ENCODE results near the gene CYP4B1. TPM values are rescaled to one million over a fixed set of nuclear protein-coding genes. Genes with fewer than 3 reads are reported as not detected.

CYP4B1 gene
- total and polyA plus RNA-seq, 4 experiments from 2014 or later, result 1.4 to 2.5 TPM; not detected in 2

GRCh38 chr1:46757956-46758528, 40.8 kb upstream of the CYP4B1 start:
- Mint-ChIP-seq H3K4me1 (no peaks in the 10 kb centered on the region), H3K9me3 (peaks cover 0 to 6% (median 2%) of the 10 kb centered on the region in 8 donors), H3K27ac (no peak overlapping the region), H3K27me3 (peaks cover 23 to 35% of the 10 kb centered on the region in 2 donors), H3K4me3 (no peak overlapping the region), H3K36me3 (no peaks in the 10 kb centered on the region)
- no peaks in the 10 kb centered on the region for H3K36me3 ChIP-seq (ENCODE audit: insufficient read depth, low read length)
- POLR2A ChIA-PET (ENCODE audit: partially characterized antibody), result no interaction called here
- no peak overlapping the region for H3K4me3 ChIP-seq (ENCODE audit: low read length in 2 of 2)
- H3K27me3 ChIP-seq (ENCODE audit: insufficient read depth, low read length), result peaks cover 4% of the 10 kb centered on the region
- no peaks in the 10 kb centered on the region for H3K4me1 ChIP-seq (ENCODE audit: insufficient read depth, low read length)
- H3K9me3 ChIP-seq (ENCODE audit: control insufficient read depth in 1 of 2, low read length in 2 of 2), result no peaks in the 10 kb centered on the region
- CTCF ChIA-PET (ENCODE audit: partially characterized antibody), result no interaction called here
- no peak for DNase-seq
- intact Hi-C loops (cut with micrococcal nuclease), result no loop called here
- no peak overlapping the region for H3K27ac ChIP-seq (ENCODE audit: low read depth, low read length)

- no peak for DNase-seq
- Histone ChIP-seq H3K9me3 (ENCODE audit: control insufficient read depth in 1 of 2, low read length in 2 of 2) (no peaks in the 10 kb centered on the region), H3K4me1 (ENCODE audit: insufficient read depth, low read length) (no peaks in the 10 kb centered on the region), H3K27me3 (ENCODE audit: insufficient read depth, low read length) (peaks cover 4% of the 10 kb centered on the region), H3K36me3 (ENCODE audit: insufficient read depth, low read length) (no peaks in the 10 kb centered on the region), H3K4me3 (ENCODE audit: low read length in 2 of 2) (no peak overlapping the region), H3K27ac (ENCODE audit: low read depth, low read length) (no peak overlapping the region)
- peaks cover 0 to 9% (median 2%) of the 10 kb centered on the region in 8 donors for H3K9me3 Mint-ChIP-seq
- no peaks in the 10 kb centered on the region for H3K36me3 Mint-ChIP-seq
- H3K27ac Mint-ChIP-seq, result no peak overlapping the region
- ChIA-PET CTCF (ENCODE audit: partially characterized antibody) (no interaction called here), POLR2A (ENCODE audit: partially characterized antibody) (no interaction called here)
- intact Hi-C loops (cut with micrococcal nuclease), result no loop called here
- no peak overlapping the region for H3K4me3 Mint-ChIP-seq
- peaks cover 24 to 34% of the 10 kb centered on the region in 2 donors for H3K27me3 Mint-ChIP-seq
- no peaks in the 10 kb centered on the region for H3K4me1 Mint-ChIP-seq
Observed at GRCh38 chr1:46760558-46761166, 38.2 kb upstream of the CYP4B1 start.

GRCh38 chr1:46761740-46762139, 37.1 kb upstream of the CYP4B1 start:
- H3K27me3 Mint-ChIP-seq, result peaks cover 27 to 30% of the 10 kb centered on the region in 2 donors
- H3K27ac Mint-ChIP-seq, result no peak overlapping the region
- Histone ChIP-seq H3K27me3 (ENCODE audit: insufficient read depth, low read length) (peaks cover 4% of the 10 kb centered on the region), H3K36me3 (ENCODE audit: insufficient read depth, low read length) (no peaks in the 10 kb centered on the region), H3K9me3 (ENCODE audit: control insufficient read depth in 1 of 2, low read length in 2 of 2) (no peaks in the 10 kb centered on the region), H3K4me1 (ENCODE audit: insufficient read depth, low read length) (no peaks in the 10 kb centered on the region), H3K27ac (ENCODE audit: low read depth, low read length) (no peak overlapping the region), H3K4me3 (ENCODE audit: low read length in 2 of 2) (no peak overlapping the region)
- no peak overlapping the region for H3K4me3 Mint-ChIP-seq
- no peaks in the 10 kb centered on the region for H3K36me3 Mint-ChIP-seq
- H3K4me1 Mint-ChIP-seq, result no peaks in the 10 kb centered on the region
- DNase-seq, result no peak
- intact Hi-C loops (cut with micrococcal nuclease), result no loop called here
- peaks cover 0 to 9% (median 2%) of the 10 kb centered on the region in 8 donors for H3K9me3 Mint-ChIP-seq
- ChIA-PET POLR2A (ENCODE audit: partially characterized antibody) (no interaction called here), CTCF (ENCODE audit: partially characterized antibody) (no interaction called here)

- CTCF ChIA-PET (ENCODE audit: partially characterized antibody), result no interaction called here
- H3K27ac ChIP-seq (ENCODE audit: low read depth, low read length), result no peak overlapping the region
- Mint-ChIP-seq H3K4me3 (no peak overlapping the region), H3K36me3 (peaks cover 0 to 3% of the 10 kb centered on the region in 2 donors), H3K9me3 (peaks cover 2 to 17% (median 13%) of the 10 kb centered on the region in 8 donors), H3K27ac (no peak overlapping the region), H3K4me1 (no peaks in the 10 kb centered on the region), H3K27me3 (peaks cover 32 to 36% of the 10 kb centered on the region in 2 donors)
- H3K4me3 ChIP-seq (ENCODE audit: low read length in 2 of 2), result no peak overlapping the region
- H3K36me3 ChIP-seq (ENCODE audit: insufficient read depth, low read length), result no peaks in the 10 kb centered on the region
- H3K27me3 ChIP-seq (ENCODE audit: insufficient read depth, low read length), result no peaks in the 10 kb centered on the region
- H3K9me3 ChIP-seq (ENCODE audit: control insufficient read depth in 1 of 2, low read length in 2 of 2), result peaks cover 0 to 5% of the 10 kb centered on the region in 2 donors
- intact Hi-C loops (cut with micrococcal nuclease), result no loop called here
- H3K4me1 ChIP-seq (ENCODE audit: insufficient read depth, low read length), result no peaks in the 10 kb centered on the region
- POLR2A ChIA-PET (ENCODE audit: partially characterized antibody), result no interaction called here
- no peak for DNase-seq
Observed at GRCh38 chr1:46764402-46764801, 34.4 kb upstream of the CYP4B1 start.

- Histone ChIP-seq H3K27me3 (ENCODE audit: insufficient read depth, low read length) (no peaks in the 10 kb centered on the region), H3K27ac (ENCODE audit: low read depth, low read length) (no peak overlapping the region), H3K36me3 (ENCODE audit: insufficient read depth, low read length) (no peaks in the 10 kb centered on the region), H3K4me3 (ENCODE audit: low read length in 2 of 2) (no peak overlapping the region), H3K9me3 (ENCODE audit: control insufficient read depth in 1 of 2, low read length in 2 of 2) (peaks cover 0 to 20% of the 10 kb centered on the region in 2 donors), H3K4me1 (ENCODE audit: insufficient read depth, low read length) (no peaks in the 10 kb centered on the region)
- H3K4me1 Mint-ChIP-seq, result no peaks in the 10 kb centered on the region
- ChIA-PET CTCF (ENCODE audit: partially characterized antibody) (no interaction called here), POLR2A (ENCODE audit: partially characterized antibody) (no interaction called here)
- peaks cover 0 to 8% of the 10 kb centered on the region in 2 donors for H3K36me3 Mint-ChIP-seq
- H3K27ac Mint-ChIP-seq, result no peak overlapping the region
- no peak for DNase-seq
- peaks cover 20 to 27% of the 10 kb centered on the region in 2 donors for H3K27me3 Mint-ChIP-seq
- intact Hi-C loops (cut with micrococcal nuclease), result no loop called here
- H3K9me3 Mint-ChIP-seq, result peaks cover 7 to 48% (median 43%) of the 10 kb centered on the region in 8 donors
- no peak overlapping the region for H3K4me3 Mint-ChIP-seq
Observed at GRCh38 chr1:46767649-46768282, 31.1 kb upstream of the CYP4B1 start.

- H3K27ac Mint-ChIP-seq, result no peak overlapping the region
- no peak overlapping the region for H3K27ac ChIP-seq (ENCODE audit: low read depth, low read length)
- H3K9me3 ChIP-seq (ENCODE audit: control insufficient read depth in 1 of 2, low read length in 2 of 2), result peaks cover 0 to 20% of the 10 kb centered on the region in 2 donors
- peaks cover 0 to 8% of the 10 kb centered on the region in 2 donors for H3K36me3 Mint-ChIP-seq
- no peak for DNase-seq
- no peak overlapping the region for H3K4me3 ChIP-seq (ENCODE audit: low read length in 2 of 2)
- ChIA-PET CTCF (ENCODE audit: partially characterized antibody) (no interaction called here), POLR2A (ENCODE audit: partially characterized antibody) (no interaction called here)
- H3K4me3 Mint-ChIP-seq, result no peak overlapping the region
- H3K4me1 Mint-ChIP-seq, result no peaks in the 10 kb centered on the region
- H3K36me3 ChIP-seq (ENCODE audit: insufficient read depth, low read length), result no peaks in the 10 kb centered on the region
- H3K4me1 ChIP-seq (ENCODE audit: insufficient read depth, low read length), result no peaks in the 10 kb centered on the region
- peaks cover 7 to 49% (median 44%) of the 10 kb centered on the region in 8 donors for H3K9me3 Mint-ChIP-seq
- no peaks in the 10 kb centered on the region for H3K27me3 ChIP-seq (ENCODE audit: insufficient read depth, low read length)
- intact Hi-C loops (cut with micrococcal nuclease), result no loop called here
- peaks cover 20 to 23% of the 10 kb centered on the region in 2 donors for H3K27me3 Mint-ChIP-seq
Observed at GRCh38 chr1:46768445-46768844, 30.4 kb upstream of the CYP4B1 start.

GRCh38 chr1:46769028-46769740, 29.7 kb upstream of the CYP4B1 start:
- H3K4me3 ChIP-seq (ENCODE audit: low read length in 2 of 2), result no peak overlapping the region
- ChIA-PET CTCF (ENCODE audit: partially characterized antibody) (no interaction called here), POLR2A (ENCODE audit: partially characterized antibody) (no interaction called here)
- DNase-seq, result no peak
- peaks cover 0 to 20% of the 10 kb centered on the region in 2 donors for H3K9me3 ChIP-seq (ENCODE audit: control insufficient read depth in 1 of 2, low read length in 2 of 2)
- no peaks in the 10 kb centered on the region for H3K4me1 ChIP-seq (ENCODE audit: insufficient read depth, low read length)
- H3K36me3 ChIP-seq (ENCODE audit: insufficient read depth, low read length), result no peaks in the 10 kb centered on the region
- H3K27ac ChIP-seq (ENCODE audit: low read depth, low read length), result no peak overlapping the region
- Mint-ChIP-seq H3K4me1 (no peaks in the 10 kb centered on the region), H3K9me3 (peaks cover 7 to 53% (median 47%) of the 10 kb centered on the region in 8 donors), H3K36me3 (peaks cover 0 to 8% of the 10 kb centered on the region in 2 donors), H3K27me3 (peaks cover 18 to 21% of the 10 kb centered on the region in 2 donors), H3K4me3 (no peak overlapping the region), H3K27ac (no peak overlapping the region)
- intact Hi-C loops (cut with micrococcal nuclease), result no loop called here
- no peaks in the 10 kb centered on the region for H3K27me3 ChIP-seq (ENCODE audit: insufficient read depth, low read length)
